Activated naive CD8-positive, alpha-beta T cell treated with anti-CD3 and anti-CD28 coated beads for 36 hours (primary cell): Measurements from ENCODE around the gene RTTN. TPM values are rescaled to one million over a fixed set of nuclear protein-coding genes. Genes with fewer than 3 reads are reported as not detected.

ENCODE experiments used
- DNase-seq: peaks from one replicate; pipeline ENCODE4 v3.0.0; 2021
- H3K27ac Mint-ChIP-seq: one replicate; pipeline ENCODE4 v1.8.0; 2022; ENCODE audit warnings: mild to moderate bottlenecking, moderate library complexity, mixed read lengths
- H3K27me3 Mint-ChIP-seq: one replicate; pipeline ENCODE4 v1.8.0; 2022; ENCODE audit warnings: mild to moderate bottlenecking, mixed read lengths
- H3K36me3 Mint-ChIP-seq: one replicate; pipeline ENCODE4 v1.8.0; 2021; ENCODE audit warnings: mild to moderate bottlenecking, mixed read lengths
- H3K4me1 Mint-ChIP-seq: one replicate; pipeline ENCODE4 v1.8.0; 2021; ENCODE audit warnings: mixed read lengths
- H3K4me3 Mint-ChIP-seq: one replicate; pipeline ENCODE4 v1.8.0; 2022; ENCODE audit warnings: mild to moderate bottlenecking, moderate library complexity, mixed read lengths
- H3K9me3 Mint-ChIP-seq: one replicate; pipeline ENCODE4 v1.8.0; 2022; ENCODE audit warnings: mixed read lengths
- total RNA-seq, 2 experiments: library from RNA; stranded (reverse); gene quantifications; one replicate each; pipeline ENCODE4 v1.2.3, GENCODE V29; 2021

The RTTN gene
- total RNA-seq, 2 experiments from 2014 or later = 21.5 to 22.5 TPM

- Mint-ChIP-seq H3K27ac (no peak overlapping the region), H3K4me3 (no peak overlapping the region)
Observed at GRCh38 chr18:70183441-70183840, 22.0 kb downstream of the RTTN start.

GRCh38 chr18:70182548-70182947 is 22.9 kb downstream of the RTTN start:
- no peak for DNase-seq
- Mint-ChIP-seq H3K27me3 (no peaks in the 10 kb centered on the region), H3K36me3 (peaks cover 40% of the 10 kb centered on the region), H3K9me3 (no peaks in the 10 kb centered on the region), H3K27ac (no peak overlapping the region), H3K4me3 (no peak overlapping the region), H3K4me1 (peaks cover 20% of the 10 kb centered on the region)

More at GRCh38 chr18:70183441-70183840, 22.0 kb downstream of the RTTN start:
- Mint-ChIP-seq H3K4me1 (peaks cover 20% of the 10 kb centered on the region), H3K27me3 (no peaks in the 10 kb centered on the region), H3K9me3 (no peaks in the 10 kb centered on the region), H3K36me3 (peaks cover 40% of the 10 kb centered on the region)
- no peak for DNase-seq

- peaks cover 20% of the 10 kb centered on the region for H3K4me1 Mint-ChIP-seq
- no peak for DNase-seq
Observed at GRCh38 chr18:70181725-70182124, 23.8 kb downstream of the RTTN start.

GRCh38 chr18:70181015-70181414 is 24.5 kb downstream of the RTTN start:
- Mint-ChIP-seq H3K36me3 (peaks cover 33% of the 10 kb centered on the region), H3K27ac (no peak overlapping the region), H3K27me3 (no peaks in the 10 kb centered on the region), H3K9me3 (no peaks in the 10 kb centered on the region), H3K4me3 (no peak overlapping the region), H3K4me1 (peaks cover 20% of the 10 kb centered on the region)
- DNase-seq = no peak

More at GRCh38 chr18:70181725-70182124, 23.8 kb downstream of the RTTN start:
- H3K27me3 Mint-ChIP-seq = no peaks in the 10 kb centered on the region
- no peak overlapping the region for H3K4me3 Mint-ChIP-seq
- H3K9me3 Mint-ChIP-seq = no peaks in the 10 kb centered on the region
- H3K36me3 Mint-ChIP-seq = peaks cover 39% of the 10 kb centered on the region
- no peak overlapping the region for H3K27ac Mint-ChIP-seq

- Mint-ChIP-seq H3K27me3 (no peaks in the 10 kb centered on the region), H3K27ac (no peak overlapping the region), H3K4me3 (no peak overlapping the region), H3K36me3 (peaks cover 16% of the 10 kb centered on the region), H3K9me3 (no peaks in the 10 kb centered on the region), H3K4me1 (peaks cover 7% of the 10 kb centered on the region)
- no peak for DNase-seq
Observed at GRCh38 chr18:70176537-70176936, 28.9 kb downstream of the RTTN start.

- Mint-ChIP-seq H3K27ac (no peak overlapping the region), H3K9me3 (no peaks in the 10 kb centered on the region), H3K4me3 (no peak overlapping the region)
Observed at GRCh38 chr18:70175216-70175615, 30.3 kb downstream of the RTTN start.

GRCh38 chr18:70172225-70172624 is 33.3 kb downstream of the RTTN start:
- no peak overlapping the region for H3K27ac Mint-ChIP-seq
- H3K4me1 Mint-ChIP-seq = no peaks in the 10 kb centered on the region
- no peaks in the 10 kb centered on the region for H3K9me3 Mint-ChIP-seq

More at GRCh38 chr18:70175216-70175615, 30.3 kb downstream of the RTTN start:
- Mint-ChIP-seq H3K4me1 (peaks cover 7% of the 10 kb centered on the region), H3K27me3 (no peaks in the 10 kb centered on the region), H3K36me3 (peaks cover 13% of the 10 kb centered on the region)
- DNase-seq = no peak

GRCh38 chr18:70169747-70170146 is 35.7 kb downstream of the RTTN start:
- no peak overlapping the region for H3K27ac Mint-ChIP-seq
- no peak for DNase-seq

More at GRCh38 chr18:70172225-70172624, 33.3 kb downstream of the RTTN start:
- no peak for DNase-seq
- H3K27me3 Mint-ChIP-seq = no peaks in the 10 kb centered on the region
- H3K4me3 Mint-ChIP-seq = no peak overlapping the region
- H3K36me3 Mint-ChIP-seq = peaks cover 9% of the 10 kb centered on the region

GRCh38 chr18:70166668-70167067 is 38.8 kb downstream of the RTTN start:
- Mint-ChIP-seq H3K27ac (no peak overlapping the region), H3K4me3 (no peak overlapping the region), H3K9me3 (peaks cover 7% of the 10 kb centered on the region), H3K4me1 (no peaks in the 10 kb centered on the region), H3K27me3 (no peaks in the 10 kb centered on the region), H3K36me3 (peaks cover 27% of the 10 kb centered on the region)
- no peak for DNase-seq

More at GRCh38 chr18:70169747-70170146, 35.7 kb downstream of the RTTN start:
- Mint-ChIP-seq H3K9me3 (no peaks in the 10 kb centered on the region), H3K27me3 (no peaks in the 10 kb centered on the region), H3K4me1 (no peaks in the 10 kb centered on the region), H3K36me3 (peaks cover 10% of the 10 kb centered on the region), H3K4me3 (no peak overlapping the region)

- H3K4me3 Mint-ChIP-seq = no peak overlapping the region
Observed at GRCh38 chr18:70165936-70166335, 39.6 kb downstream of the RTTN start.

GRCh38 chr18:70160073-70160678 is 45.3 kb downstream of the RTTN start:
- no peak overlapping the region for H3K27ac Mint-ChIP-seq
- H3K36me3 Mint-ChIP-seq = peaks cover 74% of the 10 kb centered on the region
- H3K4me1 Mint-ChIP-seq = peaks cover 5% of the 10 kb centered on the region
- H3K4me3 Mint-ChIP-seq = no peak overlapping the region
- no peaks in the 10 kb centered on the region for H3K27me3 Mint-ChIP-seq
- peaks cover 8% of the 10 kb centered on the region for H3K9me3 Mint-ChIP-seq
- no peak for DNase-seq

More at GRCh38 chr18:70165936-70166335, 39.6 kb downstream of the RTTN start:
- no peak overlapping the region for H3K27ac Mint-ChIP-seq
- peaks cover 34% of the 10 kb centered on the region for H3K36me3 Mint-ChIP-seq
- no peaks in the 10 kb centered on the region for H3K27me3 Mint-ChIP-seq
- no peak for DNase-seq
- no peaks in the 10 kb centered on the region for H3K4me1 Mint-ChIP-seq
- peaks cover 7% of the 10 kb centered on the region for H3K9me3 Mint-ChIP-seq

GRCh38 chr18:70158992-70159717 is 46.3 kb downstream of the RTTN start:
- Mint-ChIP-seq H3K9me3 (peaks cover 8% of the 10 kb centered on the region), H3K27ac (no peak overlapping the region), H3K4me3 (no peak overlapping the region), H3K4me1 (peaks cover 14% of the 10 kb centered on the region), H3K36me3 (peaks cover 77% of the 10 kb centered on the region), H3K27me3 (no peaks in the 10 kb centered on the region)
- no peak for DNase-seq

GRCh38 chr18:70156886-70157285 is 48.6 kb downstream of the RTTN start:
- peaks cover 14% of the 10 kb centered on the region for H3K4me1 Mint-ChIP-seq
- H3K4me3 Mint-ChIP-seq = no peak overlapping the region
- H3K9me3 Mint-ChIP-seq = peaks cover 1% of the 10 kb centered on the region
- no peaks in the 10 kb centered on the region for H3K27me3 Mint-ChIP-seq
- H3K27ac Mint-ChIP-seq = no peak overlapping the region
- H3K36me3 Mint-ChIP-seq = peaks cover 66% of the 10 kb centered on the region
- DNase-seq = no peak

GRCh38 chr18:70154591-70155194 is 50.8 kb downstream of the RTTN start:
- Mint-ChIP-seq H3K27ac (no peak overlapping the region), H3K36me3 (peaks cover 49% of the 10 kb centered on the region), H3K27me3 (no peaks in the 10 kb centered on the region), H3K4me1 (peaks cover 9% of the 10 kb centered on the region), H3K4me3 (no peak overlapping the region), H3K9me3 (no peaks in the 10 kb centered on the region)
- no peak for DNase-seq

GRCh38 chr18:70151614-70152013 is 53.9 kb downstream of the RTTN start:
- Mint-ChIP-seq H3K27ac (no peak overlapping the region), H3K9me3 (no peaks in the 10 kb centered on the region), H3K36me3 (peaks cover 22% of the 10 kb centered on the region), H3K4me3 (no peak overlapping the region), H3K27me3 (no peaks in the 10 kb centered on the region), H3K4me1 (peaks cover 9% of the 10 kb centered on the region)
- no peak for DNase-seq
